Sigmoid colon (tissue), 7 donors: ENCODE data around the gene EPHA8. TPM values are rescaled to one million over a fixed set of nuclear protein-coding genes. Genes with fewer than 3 reads are reported as not detected.

Source experiments
- DNase-seq: peaks from one replicate; pipeline ENCODE4 v3.0.0-alpha.2; 2019
- H3K27ac ChIP-seq, 4 donors: fragments of 200-600 bp; sonication (generic); one replicate each; pipeline ENCODE4 v1.5.1; 2016 to 2019; ENCODE audit warnings: mild to moderate bottlenecking in 1 of 4
- H3K27me3 ChIP-seq, 3 donors: fragments of 200-600 bp; sonication (generic); one replicate each; pipeline ENCODE4 v1.5.1; 2019; ENCODE audit warnings: mild to moderate bottlenecking in 1 of 3
- H3K36me3 ChIP-seq, 4 donors: fragments of 200-600 bp; sonication (generic); one replicate each; pipeline ENCODE4 v1.5.1; 2016 to 2019
- H3K4me1 ChIP-seq, 4 donors: fragments of 200-600 bp; sonication (generic); one replicate each; pipeline ENCODE4 v1.5.1; 2017 to 2019
- H3K4me3 ChIP-seq, 4 donors: fragments of 200-600 bp; sonication (generic); one replicate each; pipeline ENCODE4 v1.5.1; 2017 to 2019; ENCODE audit warnings: mild to moderate bottlenecking in 2 of 4, moderate library complexity in 1 of 4
- H3K9me3 ChIP-seq, 4 donors: fragments of 200-600 bp in 3 of 4; sonication (generic) in 3 of 4; one replicate each; pipeline versions ENCODE4 v1.5.1 to v1.6.1; 2013 to 2019
- CTCF ChIP-seq, 4 experiments: fragments of 450-650 bp in 3 of 4; fragments of 200-600 bp in 1 of 4; IDR thresholded peaks; one replicate each; pipeline ENCODE4 v1.5.1; 2016 to 2019; ENCODE audit warnings: antibody characterized with exemption in 4 of 4, mild to moderate bottlenecking in 3 of 4, moderate library complexity in 2 of 4
- EP300 ChIP-seq, 4 donors: sonication (generic); formaldehyde crosslinking; IDR thresholded peaks; one replicate each; pipeline ENCODE4 v1.6.1; 2017; ENCODE audit warnings: antibody characterized with exemption in 4 of 4
- POLR2A ChIP-seq, 2 donors: fragments of 450-650 bp; IDR thresholded peaks; one replicate each; pipeline ENCODE4 v1.6.1; 2016; ENCODE audit warnings: antibody characterized with exemption in 2 of 2, mild to moderate bottlenecking in 2 of 2, moderate library complexity in 2 of 2
- POLR2AphosphoS5 ChIP-seq, 4 donors: sonication (generic); formaldehyde crosslinking; IDR thresholded peaks; one replicate each; pipeline ENCODE4 v1.6.1; 2017; ENCODE audit warnings: antibody characterized with exemption in 4 of 4
- WGBS, 2 donors: extraction: QIAGEN DNeasy Blood & Tissue Kit; methylation state at CpG; one replicate each; pipeline ENCODE4 v1.1.7; 2013; 5-methylcytosine and 5-hydroxymethylcytosine counted together
- intact Hi-C: fragments of 100-400 bp; cut with DNase I; formaldehyde crosslinking; loops from one replicate; pipeline ENCODE4 v1.15.1; 2023
- polyA plus RNA-seq, 3 donors: library from polyadenylated mRNA; stranded (reverse); fragments of 200-250 nt; gene quantifications; one replicate each; pipeline ENCODE4 v1.2.3, GENCODE V29; 2013
- total RNA-seq, 4 donors: library from RNA; depleted of rRNA; stranded (reverse); fragments of >200 nt; gene quantifications; one replicate each; pipeline ENCODE4 v1.1.0, GENCODE V29; 2016
- donor health status: healthy with polysubstance abuse.
- donor health status: Bipolar disorder and iron deficiency.
- donor health status: healthy.

EPHA8 gene
- total and polyA plus RNA-seq, 7 donors, result not detected

- no peak for DNase-seq
- Histone ChIP-seq H3K27ac (no peak overlapping the region), H3K27me3 (peaks cover 3 to 68% (median 43%) of the 10 kb centered on the region in 3 donors), H3K4me3 (no peak overlapping the region), H3K9me3 (no peaks in the 10 kb centered on the region), H3K4me1 (no peaks in the 10 kb centered on the region), H3K36me3 (no peaks in the 10 kb centered on the region)
- intact Hi-C loops, result no loop called here
- TF ChIP-seq POLR2AphosphoS5 (IDR thresholded peaks at IDR 0.05) (no peak), POLR2A (IDR thresholded peaks at IDR 0.05) (no peak), CTCF (IDR thresholded peaks at IDR 0.05) (no peak), EP300 (IDR thresholded peaks at IDR 0.05) (no peak)
- 13 to 48% methylated on average over 5 of the region's 5 CpGs for WGBS, 2 donors
These were observed 64.0 kb downstream of the EPHA8 start for GRCh38 chr1:22627331-22627730.

GRCh38 chr1:22628698-22629444 lies 65.6 kb downstream of the EPHA8 start:
- H3K36me3 ChIP-seq, result no peaks in the 10 kb centered on the region
- WGBS, 2 donors, result 41 to 46% methylated on average over 11 of the region's 11 CpGs
- no peaks in the 10 kb centered on the region for H3K9me3 ChIP-seq
- H3K4me3 ChIP-seq, result no peak overlapping the region
- TF ChIP-seq POLR2AphosphoS5 (IDR thresholded peaks at IDR 0.05), result no peak
- no peak for TF ChIP-seq EP300 (IDR thresholded peaks at IDR 0.05)
- no peak for TF ChIP-seq POLR2A (IDR thresholded peaks at IDR 0.05)
- TF ChIP-seq CTCF (IDR thresholded peaks at IDR 0.05), result no peak
- no peak overlapping the region for H3K27ac ChIP-seq
- no peaks in the 10 kb centered on the region for H3K4me1 ChIP-seq
- DNase-seq, result no peak
- intact Hi-C loops, result no loop called here
- peaks cover 3 to 61% (median 43%) of the 10 kb centered on the region in 3 donors for H3K27me3 ChIP-seq

GRCh38 chr1:22629886-22630285 lies 66.6 kb downstream of the EPHA8 start:
- 31 to 41% methylated on average over 2 of the region's 2 CpGs for WGBS, 2 donors

GRCh38 chr1:22633697-22634463 lies 70.6 kb downstream of the EPHA8 start:
- no peaks in the 10 kb centered on the region for H3K36me3 ChIP-seq
- no peak overlapping the region for H3K27ac ChIP-seq
- WGBS, 2 donors, result 85 to 90% methylated on average over 10 of the region's 10 CpGs
- H3K4me3 ChIP-seq, result no peak overlapping the region
- intact Hi-C loops, result no loop called here
- peaks cover 0 to 17% (median 0%) of the 10 kb centered on the region in 3 donors for H3K27me3 ChIP-seq
- DNase-seq, result no peak
- no peaks in the 10 kb centered on the region for H3K9me3 ChIP-seq
- TF ChIP-seq POLR2A (IDR thresholded peaks at IDR 0.05) (no peak), POLR2AphosphoS5 (IDR thresholded peaks at IDR 0.05) (no peak), EP300 (IDR thresholded peaks at IDR 0.05) (no peak), CTCF (IDR thresholded peaks at IDR 0.05) (no peak)
- no peaks in the 10 kb centered on the region for H3K4me1 ChIP-seq

More at GRCh38 chr1:22629886-22630285, 66.6 kb downstream of the EPHA8 start:
- DNase-seq, result no peak
- Histone ChIP-seq H3K4me3 (no peak overlapping the region), H3K9me3 (no peaks in the 10 kb centered on the region), H3K27ac (no peak overlapping the region), H3K4me1 (no peaks in the 10 kb centered on the region), H3K36me3 (no peaks in the 10 kb centered on the region), H3K27me3 (peaks cover 3 to 52% (median 36%) of the 10 kb centered on the region in 3 donors)
- no peak for TF ChIP-seq POLR2AphosphoS5 (IDR thresholded peaks at IDR 0.05)
- TF ChIP-seq CTCF (IDR thresholded peaks at IDR 0.05), result no peak
- no peak for TF ChIP-seq POLR2A (IDR thresholded peaks at IDR 0.05)
- no peak for TF ChIP-seq EP300 (IDR thresholded peaks at IDR 0.05)
- intact Hi-C loops, result no loop called here
